Right lobe of liver (tissue), 4 donors: Measurements from ENCODE around the gene TESK1.
"Not testable (repeated sequence)": the region's sequence is repeated elsewhere in the genome, so short reads cannot be mapped to it uniquely, and the experiment has no call there.

Experiments
- CTCF ChIP-seq, 4 donors: fragments of 200-600 bp in 3 of 4; fragments of 450-650 bp in 1 of 4; IDR thresholded peaks; one replicate each; pipeline versions ENCODE4 v1.5.1 to v1.8.0; 2016 to 2022; ENCODE audit warnings: antibody characterized with exemption in 4 of 4, mild to moderate bottlenecking in 2 of 4
- POLR2A ChIP-seq: fragments of 450-650 bp; IDR thresholded peaks from one replicate; pipeline ENCODE4 v1.6.1; 2017; ENCODE audit warnings: antibody characterized with exemption, mild to moderate bottlenecking
- donor health status: DM: no; HTN: no; CAD: no.
- donor health status: DM: no; HTN: no; CAD: no.
- donor health status: DM: no; HTN: yes; CAD: no.

GRCh38 chr9:35638751-35639150 is 33.7 kb downstream of the TESK1 start:
- TF ChIP-seq CTCF (IDR thresholded peaks at IDR 0.05); POLR2A: not testable (repeated sequence)
